Pancreas (tissue), 10 donors: ENCODE measurements around the gene ASTN1. TPM values are rescaled to one million over a fixed set of nuclear protein-coding genes. Genes with fewer than 3 reads are reported as not detected.

Experiments used
- ATAC-seq, 4 donors: fragments of 200-7000 bp; cut with Tn5 transposase; one replicate each; pipeline versions ENCODE4 v1.8.0 to v1.9.1; 2020; ENCODE audit warnings: mild to moderate bottlenecking in 4 of 4, moderate library complexity in 4 of 4
- DNase-seq, 6 donors: peaks; one replicate each; pipeline ENCODE4 v3.0.0-alpha.2; 2020
- FAIRE-seq: peaks from 2 replicates; lab custom pipeline; 2012; peaks lifted over from hg19 to GRCh38; lab: Jason Lieb, UNC
- H3K27ac ChIP-seq, 4 donors: fragments of 200-600 bp; sonication (generic); 1 replicate in 3 of 4; 2 replicates in 1 of 4; pipeline versions ENCODE4 v1.5.0 to v1.8.0; 2020
- H3K27me3 ChIP-seq, 4 donors: fragments of 200-600 bp; one replicate each; pipeline ENCODE4 v1.8.0; 2021
- H3K36me3 ChIP-seq, 3 donors: fragments of 200-600 bp; sonication (generic) in 1 of 3; one replicate each; pipeline versions ENCODE4 v1.5.0 to v1.8.0; 2020 to 2021
- H3K4me1 ChIP-seq, 3 donors: fragments of 200-600 bp; one replicate each; pipeline ENCODE4 v1.8.0; 2021
- H3K4me3 ChIP-seq, 4 donors: fragments of 200-600 bp; sonication (generic) in 2 of 4; one replicate each; pipeline versions ENCODE4 v1.5.0 to v1.8.0; 2020 to 2021
- H3K9me3 ChIP-seq, 4 donors: fragments of 200-600 bp; one replicate each; pipeline ENCODE4 v1.8.0; 2021
- WGBS, 2 donors: extraction: QIAGEN DNeasy Blood & Tissue Kit; methylation state at CpG; one replicate each; pipeline ENCODE4 v1.1.7; 2013; 5-methylcytosine and 5-hydroxymethylcytosine counted together
- intact Hi-C, 3 donors: fragments of 100-400 bp; cut with DNase I; formaldehyde crosslinking; loops; one replicate each; pipeline versions ENCODE4 v1.11.1 to v1.14.2; 2022
- polyA plus RNA-seq, 2 donors: library from polyadenylated mRNA; stranded (reverse); fragments of 200-250 nt; gene quantifications; one replicate each; pipeline ENCODE4 v1.2.3, GENCODE V29; 2013
- total RNA-seq, 6 donors: library from RNA; stranded (reverse); fragmentation: NEBNext Ultra II Directional in 4 of 6; extraction: Animal tissue kit (Norgen Biotek cat#: 25700) in 4 of 6; gene quantifications; one replicate each; pipeline versions ENCODE4 v1.2.1 to v1.2.4, GENCODE V29; 2021 to 2023
- TF ChIP-seq, protein P1 (sequence below), 4 donors: fragments of 200-600 bp; sonication (generic) in 3 of 4; IDR thresholded peaks; one replicate each; pipeline versions ENCODE4 v1.5.0 to v1.8.0; 2021; ENCODE audit warnings: antibody characterized with exemption in 4 of 4
- donor health status: healthy with polysubstance abuse.
- donor health status: DM: no; HTN: no; CAD: no; lungs with moderate emphysema.
- donor health status: DM: no; HTN: no; CAD: no.
- donor health status: control.
- donor health status: control.
- donor health status: Bipolar disorder and iron deficiency.
- donor health status: DM: yes; HTN: yes; CAD: no.
- donor health status: DM: no; HTN: no; CAD: no.
- donor health status: DM: no; HTN: no; CAD: no.
- donor health status: DM: yes; HTN: yes; CAD: no.

The ASTN1 gene
- under 1 TPM; 0.23 to 0.52 (median 0.32) TPM for total RNA-seq
- under 1 TPM; 0.11 to 0.77 TPM for polyA plus RNA-seq

DNA sequence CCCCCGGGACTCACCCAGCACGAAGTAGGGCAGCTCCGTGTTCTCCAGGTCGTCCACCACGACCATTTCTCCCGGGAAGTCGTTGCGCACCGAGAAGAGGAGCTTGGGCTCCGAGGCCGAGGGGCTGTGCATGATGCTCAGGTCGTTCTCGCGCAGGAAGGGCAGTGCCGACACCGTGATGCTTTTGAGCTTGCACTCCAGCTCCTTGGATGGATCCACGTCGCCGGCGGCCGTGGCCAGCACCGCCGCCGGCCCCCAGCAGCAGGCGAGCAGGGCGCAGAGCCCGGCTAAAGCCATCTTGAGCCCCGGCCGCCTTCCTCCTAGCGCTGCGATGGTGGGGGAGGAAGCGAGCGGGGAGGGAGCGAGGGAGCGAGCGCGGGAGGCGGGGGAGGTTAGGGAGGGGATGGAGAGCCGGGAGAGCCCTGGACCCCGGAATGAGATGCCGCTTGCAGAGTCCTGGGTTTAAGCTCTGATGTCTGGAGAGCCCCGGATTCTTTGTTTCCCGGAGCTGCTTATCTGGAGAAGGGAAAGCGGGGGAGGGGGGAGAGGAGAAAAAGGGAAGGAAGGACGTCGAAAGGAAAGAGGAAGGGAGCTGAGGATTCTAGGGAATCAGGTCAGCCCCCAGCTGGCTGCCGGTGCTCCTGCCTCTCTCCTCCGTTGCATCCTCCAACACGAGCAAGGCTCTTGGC, at the start of gene ASTN1:
Gene ASTN1 (minus strand): TSS at position 333 of the 689 bp plus-strand sequence. CDS start 36 bp downstream, at position 297.
- no peak within 1 kb of the TSS for H3K27ac ChIP-seq
- H3K9me3 ChIP-seq: no peaks in the 10 kb centered on the region
- H3K36me3 ChIP-seq: no peaks in the 10 kb centered on the region
- FAIRE-seq: no peak
- peak in 2 of 4 donors; percentile 43 to 53 for ATAC-seq
- peak in 2 of 6 donors; percentile 50 to 61 for DNase-seq
- H3K4me3 ChIP-seq: peak within 1 kb of the TSS in 1 of 4 donors; percentile 37
- H3K27me3 ChIP-seq: peaks cover 0 to 25% (median 2%) of the 10 kb centered on the region in 4 donors
- WGBS, 2 donors: 2% methylated on average over 48 to 49 of the region's 49 CpGs
- TF ChIP-seq, protein P1, sequence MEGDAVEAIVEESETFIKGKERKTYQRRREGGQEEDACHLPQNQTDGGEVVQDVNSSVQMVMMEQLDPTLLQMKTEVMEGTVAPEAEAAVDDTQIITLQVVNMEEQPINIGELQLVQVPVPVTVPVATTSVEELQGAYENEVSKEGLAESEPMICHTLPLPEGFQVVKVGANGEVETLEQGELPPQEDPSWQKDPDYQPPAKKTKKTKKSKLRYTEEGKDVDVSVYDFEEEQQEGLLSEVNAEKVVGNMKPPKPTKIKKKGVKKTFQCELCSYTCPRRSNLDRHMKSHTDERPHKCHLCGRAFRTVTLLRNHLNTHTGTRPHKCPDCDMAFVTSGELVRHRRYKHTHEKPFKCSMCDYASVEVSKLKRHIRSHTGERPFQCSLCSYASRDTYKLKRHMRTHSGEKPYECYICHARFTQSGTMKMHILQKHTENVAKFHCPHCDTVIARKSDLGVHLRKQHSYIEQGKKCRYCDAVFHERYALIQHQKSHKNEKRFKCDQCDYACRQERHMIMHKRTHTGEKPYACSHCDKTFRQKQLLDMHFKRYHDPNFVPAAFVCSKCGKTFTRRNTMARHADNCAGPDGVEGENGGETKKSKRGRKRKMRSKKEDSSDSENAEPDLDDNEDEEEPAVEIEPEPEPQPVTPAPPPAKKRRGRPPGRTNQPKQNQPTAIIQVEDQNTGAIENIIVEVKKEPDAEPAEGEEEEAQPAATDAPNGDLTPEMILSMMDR (IDR thresholded peaks at IDR 0.05): no peak
- intact Hi-C loops: no loop called here
- no peaks in the 10 kb centered on the region for H3K4me1 ChIP-seq

DNA sequence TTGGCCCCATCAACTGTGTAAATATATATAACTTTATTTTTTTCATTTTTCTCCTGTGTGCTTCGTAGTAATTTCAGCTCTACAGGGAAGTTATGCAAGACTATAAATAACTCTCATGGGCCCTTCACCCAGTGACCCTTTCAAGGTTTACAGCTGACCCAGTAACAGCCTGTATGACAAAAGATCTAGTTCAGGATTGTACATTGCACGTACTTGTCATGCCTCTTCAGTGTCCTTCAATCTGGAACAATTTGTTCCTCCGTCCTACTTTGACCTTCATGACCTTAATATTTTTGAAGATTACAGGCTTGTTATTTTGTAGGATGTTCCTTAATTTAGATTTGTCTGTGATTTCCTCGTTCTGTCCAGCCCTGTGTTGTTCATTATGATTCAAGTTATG, 46.7 kb upstream of the ASTN1 start:
- ATAC-seq: no peak
- Histone ChIP-seq H3K9me3 (no peaks in the 10 kb centered on the region), H3K27ac (no peak overlapping the region), H3K36me3 (no peaks in the 10 kb centered on the region), H3K4me3 (no peak overlapping the region), H3K27me3 (no peaks in the 10 kb centered on the region), H3K4me1 (no peaks in the 10 kb centered on the region)
- TF ChIP-seq, protein P1 (IDR thresholded peaks at IDR 0.05): no peak
- whole genome bisulfite sequencing, 2 donors: 45 to 56% methylated on average over 4 of the region's 4 CpGs
- intact Hi-C loops: no loop called here
- no peak for FAIRE-seq
- DNase-seq: no peak

DNA sequence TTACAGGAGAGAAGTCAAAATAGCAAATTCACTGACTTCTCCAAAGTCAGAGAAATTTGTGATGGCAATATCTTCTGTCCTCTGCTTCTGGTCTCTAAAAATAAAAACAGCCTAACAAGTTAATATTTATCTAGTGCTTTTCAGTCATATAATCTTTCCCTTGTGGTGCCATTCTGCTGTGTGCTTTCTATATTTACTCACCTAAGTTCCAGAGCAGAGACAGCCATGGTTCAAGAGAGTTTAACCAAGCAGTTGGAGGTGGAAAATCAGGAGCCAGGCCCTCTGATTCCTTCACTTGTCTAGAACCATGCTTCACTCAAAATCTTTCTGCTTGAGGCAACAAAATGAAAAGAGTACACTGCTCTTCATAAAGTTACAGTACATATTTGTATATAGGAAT, 45.6 kb upstream of the ASTN1 start:
- Histone ChIP-seq H3K27ac (no peak overlapping the region), H3K4me3 (no peak overlapping the region), H3K27me3 (no peaks in the 10 kb centered on the region), H3K9me3 (no peaks in the 10 kb centered on the region), H3K36me3 (no peaks in the 10 kb centered on the region), H3K4me1 (no peaks in the 10 kb centered on the region)
- FAIRE-seq (no peak), DNase-seq (no peak), ATAC-seq (no peak)
- intact Hi-C loops: no loop called here
- TF ChIP-seq, protein P1 (IDR thresholded peaks at IDR 0.05): no peak

DNA sequence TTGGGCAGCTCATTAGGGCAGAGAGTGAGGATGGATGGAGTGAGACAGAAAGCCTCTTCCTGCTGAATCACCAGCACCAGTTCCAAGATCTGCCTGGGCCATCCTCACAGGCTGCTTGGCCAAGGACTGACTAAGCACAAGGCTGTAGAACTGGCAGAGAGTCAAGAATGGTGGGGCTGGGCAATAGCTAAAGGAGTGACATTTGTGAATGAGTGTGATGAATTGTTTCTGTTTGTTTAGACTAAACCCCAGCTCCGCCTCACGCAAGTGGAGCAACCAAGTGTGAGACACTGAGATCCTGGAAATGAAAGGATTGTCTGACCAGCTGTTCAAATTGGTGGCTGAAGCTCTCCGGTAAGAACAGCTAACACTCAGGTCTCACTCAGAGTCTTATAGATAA, 44.8 kb upstream of the ASTN1 start:
- FAIRE-seq: no peak
- H3K4me1 ChIP-seq: no peaks in the 10 kb centered on the region
- DNase-seq: peak in 3 of 6 donors; percentile 15 to 44 (median 38)
- no peaks in the 10 kb centered on the region for H3K36me3 ChIP-seq
- H3K27ac ChIP-seq: no peak overlapping the region
- H3K4me3 ChIP-seq: no peak overlapping the region
- H3K9me3 ChIP-seq: no peaks in the 10 kb centered on the region
- WGBS, 2 donors: 59 to 69% methylated on average over 3 of the region's 3 CpGs
- TF ChIP-seq, protein P1 (IDR thresholded peaks at IDR 0.05): no peak
- intact Hi-C loops: no loop called here
- ATAC-seq: peak; percentile 28 to 86 (median 72)
- H3K27me3 ChIP-seq: no peaks in the 10 kb centered on the region

DNA sequence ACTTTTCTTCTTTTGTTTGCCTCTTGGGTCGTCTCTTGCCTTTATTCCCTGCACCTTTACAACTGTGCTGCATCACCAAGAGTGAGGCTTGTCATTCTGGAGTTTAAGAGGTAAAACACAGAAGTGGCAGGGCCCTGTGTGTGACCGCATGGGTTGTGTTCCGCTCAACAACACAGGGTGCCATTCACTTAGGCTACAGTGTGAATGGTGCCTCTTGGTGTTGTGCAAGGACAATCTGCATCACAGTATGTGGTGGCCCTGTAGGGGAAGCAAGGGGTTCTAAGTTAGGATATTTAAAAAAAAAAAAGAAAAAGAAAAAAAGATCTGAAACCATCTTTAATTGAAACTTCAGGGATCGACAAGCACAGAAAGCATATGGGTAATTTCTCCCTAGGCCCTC, 44.4 kb upstream of the ASTN1 start:
- H3K4me3 ChIP-seq: no peak overlapping the region
- FAIRE-seq (no peak), DNase-seq (no peak), ATAC-seq (no peak)
- H3K27ac ChIP-seq: no peak overlapping the region
- 78 to 90% methylated on average over 4 of the region's 4 CpGs for WGBS, 2 donors
- no peaks in the 10 kb centered on the region for H3K36me3 ChIP-seq
- no peaks in the 10 kb centered on the region for H3K9me3 ChIP-seq
- H3K27me3 ChIP-seq: no peaks in the 10 kb centered on the region
- intact Hi-C loops: no loop called here
- H3K4me1 ChIP-seq: no peaks in the 10 kb centered on the region
- TF ChIP-seq, protein P1 (IDR thresholded peaks at IDR 0.05): no peak
